NCI-H446 (cell line): ENCODE results near the gene PCDHB3.
"Not testable (repeated sequence)": the region's sequence is repeated elsewhere in the genome, so short reads cannot be mapped to it uniquely, and the experiment has no call there.

Experiments used
- DNase-seq, 2 experiments: peaks; one replicate each; lab custom pipeline; 2025; lab: John Stamatoyannopoulos, UW

PCDHB3 gene

GRCh38 chr5:141135718-141136266 lies 35.5 kb downstream of the PCDHB3 start:
- no peak for DNase-seq

GRCh38 chr5:141137346-141137745 lies 37.1 kb downstream of the PCDHB3 start:
- not testable (repeated sequence) for DNase-seq

GRCh38 chr5:141149812-141150211 lies 49.5 kb downstream of the PCDHB3 start, which contains the start of gene PCDHB6:
TSS of gene PCDHB6 (plus strand) at chr5:141150057. CDS start at chr5:141150258, 201 bp downstream.
- peak; percentile 2 to 57 for DNase-seq

- no peak for DNase-seq
Measured at GRCh38 chr5:141150224-141150992, 50.1 kb downstream of the PCDHB3 start.

- no peak for DNase-seq
Measured at GRCh38 chr5:141150993-141151325, 50.7 kb downstream of the PCDHB3 start.

GRCh38 chr5:141151632-141152031 lies 51.4 kb downstream of the PCDHB3 start:
- not testable (repeated sequence) for DNase-seq

GRCh38 chr5:141152096-141152495 lies 51.8 kb downstream of the PCDHB3 start:
- DNase-seq = not testable (repeated sequence)
